SKM-1 (cell line): ENCODE results near the gene GINM1.

ENCODE experiments used
- DNase-seq: peaks from one replicate; lab custom pipeline; 2025; ENCODE audit not compliant: unreplicated experiment; lab: John Stamatoyannopoulos, UW

GINM1 gene

DNA sequence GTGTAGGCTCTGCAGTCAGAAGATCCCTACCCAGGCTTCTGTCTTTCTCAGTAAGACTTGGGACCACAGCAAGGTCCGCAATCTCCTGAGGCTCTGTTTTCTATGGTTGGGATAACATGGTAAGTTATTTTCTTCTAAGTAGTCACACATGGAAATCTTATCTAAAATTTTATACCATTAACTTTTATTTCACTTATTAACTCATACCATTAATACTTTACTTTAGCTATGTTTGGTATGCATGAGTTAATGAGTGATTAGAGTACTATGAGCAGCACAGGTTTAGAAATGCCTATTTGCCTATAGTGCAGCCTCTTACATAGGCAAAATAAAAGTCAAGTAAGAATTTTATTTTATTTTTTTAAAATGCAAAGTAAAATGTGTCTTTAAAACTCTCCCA is 27.2 kb downstream of the GINM1 start:
- no peak for DNase-seq

- DNase-seq, result no peak
These were observed 34.3 kb downstream of the GINM1 start for GRCh38 chr6:149600508-149600907.

DNA sequence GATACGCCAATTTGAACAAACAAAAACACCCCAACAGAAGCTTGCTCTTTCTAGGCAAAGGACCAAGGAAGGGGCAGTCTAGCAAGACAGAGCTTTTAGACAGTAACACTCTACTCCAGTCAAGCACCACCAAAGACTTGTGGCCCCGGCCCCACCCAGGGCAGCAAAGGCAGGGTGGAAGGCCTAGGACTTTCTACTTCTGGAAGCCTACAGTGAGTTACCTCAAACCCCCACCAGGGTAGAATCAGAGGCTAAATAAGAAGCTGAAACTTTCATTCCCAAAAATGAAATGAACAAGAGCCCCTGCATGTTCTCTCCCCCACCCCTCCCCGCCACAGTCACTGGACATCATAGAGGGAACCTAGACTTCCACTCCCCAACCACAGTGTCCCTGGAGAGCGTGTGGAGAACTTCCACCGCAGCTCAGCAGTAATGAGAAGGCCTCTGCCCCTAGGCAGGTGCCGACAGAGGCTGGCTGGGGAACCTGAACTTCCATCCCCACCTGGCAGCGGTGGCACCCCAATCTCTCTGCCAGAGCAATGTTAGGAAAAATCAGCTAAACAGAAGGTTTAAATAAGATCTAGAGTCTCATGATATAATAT is 42.3 kb downstream of the GINM1 start:
- DNase-seq, result no peak

- DNase-seq, result no peak
These were observed 48.2 kb downstream of the GINM1 start for GRCh38 chr6:149614337-149614736.

- DNase-seq, result no peak
These were observed 49.6 kb downstream of the GINM1 start for GRCh38 chr6:149615805-149616204.

DNA sequence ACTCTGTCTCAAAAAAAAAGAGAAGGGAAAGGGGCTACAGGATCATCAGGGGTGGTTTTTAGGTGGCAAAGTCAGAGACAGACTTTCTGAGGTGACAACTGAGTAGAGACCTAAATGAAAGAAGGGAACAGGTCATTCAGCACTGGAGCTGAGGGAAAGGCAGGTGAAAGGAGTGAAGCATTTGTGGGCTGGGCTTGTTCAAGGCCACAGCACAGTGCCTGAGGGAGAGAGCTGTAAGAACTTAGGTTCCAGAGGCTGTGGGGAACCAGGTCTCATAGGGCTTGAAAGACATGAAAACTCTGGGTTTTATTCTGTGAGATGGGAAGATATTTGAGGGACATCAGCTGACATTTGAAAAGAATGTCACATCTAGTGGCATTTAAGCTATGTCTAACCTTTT is 61.5 kb downstream of the GINM1 start:
- no peak for DNase-seq

DNA sequence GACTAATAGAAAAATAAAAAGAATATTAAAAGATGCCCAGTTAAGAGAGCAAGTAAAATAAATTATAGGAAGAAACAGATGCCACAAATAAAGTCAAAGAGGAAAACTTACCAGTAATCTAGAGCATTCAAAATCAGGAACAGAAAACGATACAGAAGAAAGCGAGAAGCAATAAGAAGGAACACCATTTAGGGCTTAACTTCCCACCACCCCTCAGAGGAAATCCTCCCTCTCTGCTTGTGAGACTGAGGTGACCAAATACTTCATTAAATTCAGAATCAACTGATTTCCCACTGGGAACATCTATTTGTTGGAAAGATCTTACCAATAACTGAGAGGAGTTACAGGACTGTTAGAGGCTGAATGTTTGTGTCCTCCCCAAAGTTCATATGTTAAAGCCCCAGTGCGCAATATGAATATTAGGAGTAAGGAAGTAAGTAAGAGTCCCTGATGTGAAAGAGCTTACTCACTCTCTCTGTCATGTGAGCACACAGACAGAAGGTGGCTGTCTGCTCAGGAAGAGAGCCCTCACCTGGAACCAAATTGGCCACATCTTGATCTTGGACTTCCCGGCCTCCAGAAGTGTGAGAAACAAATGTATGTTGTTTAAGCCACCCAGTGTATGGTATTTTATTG is 62.8 kb downstream of the GINM1 start:
- DNase-seq, result no peak

DNA sequence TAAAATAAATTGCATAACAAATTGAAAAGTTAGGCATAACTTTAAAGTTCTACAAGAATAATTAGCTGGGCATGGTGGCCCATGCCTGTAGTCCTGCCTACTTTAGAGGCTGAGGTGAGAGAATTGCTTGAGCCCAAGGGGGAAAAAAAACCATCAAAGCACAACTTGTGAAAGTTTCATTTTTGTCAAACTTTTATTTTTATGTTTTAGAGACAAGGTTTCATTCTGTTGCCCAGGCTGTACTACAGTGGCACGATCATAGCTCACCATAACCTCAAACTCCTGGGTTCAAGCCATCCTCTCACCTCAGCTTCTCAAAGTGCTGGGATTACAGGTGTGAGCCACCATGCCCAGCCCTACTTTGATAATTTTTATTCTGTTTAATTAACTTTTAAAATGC is 68.1 kb downstream of the GINM1 start:
- no peak for DNase-seq

GRCh38 chr6:149636124-149636523 is 69.9 kb downstream of the GINM1 start:
- no peak for DNase-seq
